H1 (cell line): ENCODE data around the gene CACNA2D3. TPM values are rescaled to one million over a fixed set of nuclear protein-coding genes. Genes with fewer than 3 reads are reported as not detected.

Experiments
- EGR1 ChIP-seq: IDR thresholded peaks from 2 replicates; pipeline ENCODE4 v1.6.1; 2011; ENCODE audit warnings: low read depth, low read length, borderline replicate concordance
- POLR2A ChIP-seq, 2 experiments: IDR thresholded peaks; 1 replicate in 1 of 2; 2 replicates in 1 of 2; pipeline ENCODE4 v1.6.1; 2011; ENCODE audit warnings: low read depth in 2 of 2, low read length in 2 of 2, mild to moderate bottlenecking in 2 of 2; ENCODE audit errors: control extremely low read depth in 1 of 2
- RAD21 ChIP-seq, 2 experiments: IDR thresholded peaks in 1 of 2; conservative IDR thresholded peaks in 1 of 2; 2 replicates each; pipeline ENCODE4 v1.6.1; 2011; ENCODE audit warnings: low read depth in 2 of 2, low read length in 2 of 2, improper control_type of control experiment in 1 of 2, inconsistent platforms in 1 of 2, mild to moderate bottlenecking in 1 of 2, moderate library complexity in 1 of 2
- SP4 ChIP-seq: IDR thresholded peaks from 2 replicates; pipeline ENCODE4 v1.6.1; 2012; ENCODE audit warnings: low read length, inconsistent platforms
- TEAD4 ChIP-seq: IDR thresholded peaks from 2 replicates; pipeline ENCODE4 v1.6.1; 2012; ENCODE audit warnings: low read depth, low read length, inconsistent platforms, mixed read lengths
- polyA plus RNA-seq, 7 experiments: library from polyadenylated mRNA; depleted of rRNA in 3 of 7; stranded (reverse) in 5 of 7; unstranded in 2 of 7; fragments of >200 nt in 5 of 7; fragments of 200-250 nt in 2 of 7; gene quantifications; 1 replicate in 5 of 7; 2 replicates in 1 of 7; 4 replicates in 1 of 7; pipeline versions ENCODE4 v1.2.1 to v1.2.3, GENCODE V29; 2011 to 2013; ENCODE audit warnings: missing spikeins in 2 of 7, mixed read lengths in 2 of 7
- total RNA-seq: library from RNA; stranded (reverse); fragmentation: NEBNext Ultra II Directional; extraction: Animal tissue kit (Norgen Biotek cat#: 25700); gene quantifications from 2 replicates; pipeline ENCODE4 v1.2.1, GENCODE V29; 2021

The CACNA2D3 gene
- total and polyA plus RNA-seq, 2 of the 8 experiments (the other 6 are each of a cell fraction or from before 2014, with no cell fraction given): 1.5 to 1.8 TPM

DNA sequence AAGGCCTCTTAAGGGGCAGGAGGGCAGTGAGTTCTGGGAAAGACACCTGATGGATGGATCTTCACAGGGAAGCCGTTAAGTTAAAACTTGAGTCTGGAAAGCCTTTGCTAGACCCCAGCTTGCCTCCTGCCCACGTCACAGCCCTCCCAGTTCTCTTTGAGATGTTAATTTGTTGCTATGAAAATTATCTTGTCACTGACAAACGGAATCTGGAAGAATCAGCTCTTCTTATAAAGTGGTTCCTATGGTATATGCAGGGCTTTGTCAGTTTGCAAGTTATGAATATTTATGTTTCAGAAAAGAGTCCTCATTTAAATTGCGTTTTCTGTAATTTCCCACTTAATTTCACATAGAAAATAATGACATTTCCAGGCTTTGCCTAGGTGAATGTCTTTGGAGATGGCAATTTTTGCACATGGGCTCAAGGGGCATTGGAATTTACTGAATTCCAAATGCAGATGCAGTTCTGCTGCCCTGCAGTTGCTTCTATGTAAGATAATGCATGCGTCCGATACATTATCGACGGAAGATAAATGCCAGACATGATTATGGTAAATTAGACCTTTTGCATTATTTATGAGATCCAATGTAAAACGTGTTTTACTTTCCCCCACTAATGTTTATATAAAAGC lies 74.1 kb downstream of the CACNA2D3 start (continued):
- no peak for TF ChIP-seq TEAD4
- TF ChIP-seq SP4: no peak
- no peak for TF ChIP-seq EGR1
- TF ChIP-seq RAD21 (IDR thresholded peaks at IDR 0.05 in 1 of 2, conservative IDR thresholded peaks at IDR 0.05 in 1 of 2; ENCODE audit: low read depth in 2 of 2, low read length in 2 of 2): no peak
- no peak for TF ChIP-seq POLR2A (IDR thresholded peaks at IDR 0.05; ENCODE audit: control extremely low read depth in 1 of 2, low read depth in 2 of 2, low read length in 2 of 2)
- TF ChIP-seq, all 59 proteins: peak for 0
